Peyer's patch (tissue), 4 donors: ENCODE results near the gene KLF2. TPM values are rescaled to one million over a fixed set of nuclear protein-coding genes. Genes with fewer than 3 reads are reported as not detected.

Experiments used
- DNase-seq, 3 donors: peaks; one replicate each; pipeline ENCODE4 v3.0.0-alpha.2; 2017 to 2019
- H3K27ac ChIP-seq, 4 donors: fragments of 200-600 bp; sonication (generic); one replicate each; pipeline ENCODE4 v1.5.1; 2016 to 2019
- H3K27me3 ChIP-seq, 2 donors: fragments of 200-600 bp; sonication (generic); one replicate each; pipeline ENCODE4 v1.5.1; 2019
- H3K36me3 ChIP-seq, 3 donors: fragments of 200-600 bp; sonication (generic); one replicate each; pipeline ENCODE4 v1.5.1; 2016 to 2019
- H3K4me1 ChIP-seq, 4 donors: fragments of 200-600 bp; sonication (generic); one replicate each; pipeline ENCODE4 v1.5.1; 2016 to 2019
- H3K4me3 ChIP-seq, 4 donors: fragments of 200-600 bp; sonication (generic); 1 replicate in 3 of 4; 2 replicates in 1 of 4; pipeline ENCODE4 v1.5.1; 2016 to 2019; ENCODE audit warnings: mild to moderate bottlenecking in 1 of 4
- H3K9me3 ChIP-seq, 4 donors: fragments of 200-600 bp; sonication (generic); one replicate each; pipeline ENCODE4 v1.5.1; 2016 to 2019; ENCODE audit warnings: mild to moderate bottlenecking in 1 of 4
- CTCF ChIP-seq, 6 experiments: fragments of 450-650 bp in 4 of 6; fragments of 200-600 bp in 2 of 6; sonication (generic) in 1 of 6; IDR thresholded peaks; one replicate each; pipeline ENCODE4 v1.5.1; 2017 to 2019; ENCODE audit warnings: antibody characterized with exemption in 6 of 6, mild to moderate bottlenecking in 3 of 6, moderate library complexity in 1 of 6
- POLR2A ChIP-seq, 2 donors: fragments of 450-650 bp; IDR thresholded peaks; one replicate each; pipeline ENCODE4 v1.5.1; 2017; ENCODE audit warnings: antibody characterized with exemption in 2 of 2, mild to moderate bottlenecking in 2 of 2, moderate library complexity in 2 of 2
- total RNA-seq, 4 donors: library from RNA; depleted of rRNA; stranded (reverse); fragments of >200 nt; gene quantifications; one replicate each; pipeline ENCODE4 v1.1.0, GENCODE V29; 2016

Gene KLF2
- total RNA-seq, 4 donors from 2014 or later: 12.1 to 129 (median 37.2) TPM

DNA sequence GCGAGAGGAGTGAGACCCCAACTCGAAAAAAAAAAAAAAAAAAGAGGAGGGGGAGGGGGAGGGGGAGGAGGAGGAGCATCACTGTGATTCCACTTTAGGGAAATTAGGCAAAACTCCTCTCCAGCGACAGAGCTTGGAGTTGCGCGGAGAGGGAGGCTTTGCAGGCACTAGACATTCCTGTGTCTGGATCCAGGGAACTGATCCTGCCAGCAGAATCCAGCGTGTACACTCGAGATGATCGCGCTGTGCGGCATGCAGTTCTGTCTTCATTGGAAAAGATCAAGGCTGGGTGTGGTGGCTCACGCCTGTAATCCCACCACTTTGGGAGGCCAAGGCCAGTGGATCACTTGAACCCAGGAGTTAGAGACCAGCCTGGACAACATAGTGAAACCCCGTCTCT is 29.6 kb upstream of the KLF2 start:
- Histone ChIP-seq H3K27me3 (no peaks in the 10 kb centered on the region), H3K4me1 (peaks cover 0 to 8% (median 0%) of the 10 kb centered on the region in 4 donors), H3K9me3 (no peaks in the 10 kb centered on the region), H3K27ac (no peak overlapping the region), H3K36me3 (no peaks in the 10 kb centered on the region), H3K4me3 (no peak overlapping the region)
- TF ChIP-seq CTCF (IDR thresholded peaks at IDR 0.05): no peak
- no peak for DNase-seq

DNA sequence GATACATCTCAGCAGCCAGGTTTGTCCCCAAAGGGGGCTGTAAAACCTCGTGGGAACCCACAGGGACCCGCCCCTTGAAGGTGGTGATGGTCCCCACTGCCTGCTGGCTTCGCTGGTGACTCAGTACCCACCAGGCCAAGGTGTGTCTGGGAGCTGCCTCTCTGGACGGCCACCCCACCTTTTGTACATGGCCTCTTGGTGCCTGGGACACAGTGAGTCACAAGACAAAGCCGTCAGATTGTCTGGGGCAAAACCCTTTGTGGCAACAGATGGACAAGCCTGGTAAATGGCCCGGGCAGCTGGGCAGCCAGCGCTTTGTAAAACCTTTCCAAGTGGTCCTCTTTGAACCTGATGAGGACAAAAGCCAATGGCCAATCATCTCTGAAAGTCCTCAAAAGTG is 27.9 kb upstream of the KLF2 start:
- Histone ChIP-seq H3K4me3 (no peak overlapping the region), H3K36me3 (no peaks in the 10 kb centered on the region), H3K9me3 (no peaks in the 10 kb centered on the region), H3K27me3 (no peaks in the 10 kb centered on the region), H3K4me1 (peaks cover 0 to 8% (median 0%) of the 10 kb centered on the region in 4 donors), H3K27ac (no peak overlapping the region)
- no peak for DNase-seq
- TF ChIP-seq POLR2A (IDR thresholded peaks at IDR 0.05): no peak
- no peak for TF ChIP-seq CTCF (IDR thresholded peaks at IDR 0.05)

GRCh38 chr19:16297575-16298178 is 26.9 kb upstream of the KLF2 start:
- peak in 1 of 3 donors; percentile 52 for DNase-seq
- Histone ChIP-seq H3K27me3 (no peaks in the 10 kb centered on the region), H3K36me3 (no peaks in the 10 kb centered on the region), H3K9me3 (no peaks in the 10 kb centered on the region), H3K4me1 (peaks cover 0 to 8% (median 0%) of the 10 kb centered on the region in 4 donors), H3K27ac (no peak overlapping the region), H3K4me3 (no peak overlapping the region)
- TF ChIP-seq CTCF (IDR thresholded peaks at IDR 0.05) (no peak), POLR2A (IDR thresholded peaks at IDR 0.05) (no peak)

DNA sequence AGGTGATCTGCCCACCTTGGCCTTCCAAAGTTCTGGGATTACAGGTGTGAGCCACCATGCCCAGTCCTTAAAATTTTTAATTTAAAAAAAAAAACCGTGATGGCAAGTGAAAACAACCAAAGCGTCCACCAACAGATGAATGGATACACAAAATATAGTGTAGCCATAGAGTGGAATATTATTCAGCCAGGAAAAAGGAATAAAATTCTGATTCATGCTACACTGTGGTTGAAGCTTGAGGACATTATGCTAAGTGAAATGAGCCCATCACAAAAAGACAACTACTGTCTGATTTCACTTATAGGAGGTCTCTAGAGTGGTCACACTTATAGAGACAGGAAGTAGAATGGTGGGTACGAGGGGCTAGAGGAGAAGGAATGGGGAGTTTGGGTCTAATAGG is 26.3 kb upstream of the KLF2 start:
- Histone ChIP-seq H3K4me1 (peaks cover 0 to 8% (median 0%) of the 10 kb centered on the region in 4 donors), H3K27me3 (no peaks in the 10 kb centered on the region), H3K36me3 (no peaks in the 10 kb centered on the region), H3K27ac (no peak overlapping the region), H3K9me3 (no peaks in the 10 kb centered on the region), H3K4me3 (no peak overlapping the region)
- DNase-seq: no peak
- no peak for TF ChIP-seq CTCF (IDR thresholded peaks at IDR 0.05)
- TF ChIP-seq POLR2A (IDR thresholded peaks at IDR 0.05): no peak

DNA sequence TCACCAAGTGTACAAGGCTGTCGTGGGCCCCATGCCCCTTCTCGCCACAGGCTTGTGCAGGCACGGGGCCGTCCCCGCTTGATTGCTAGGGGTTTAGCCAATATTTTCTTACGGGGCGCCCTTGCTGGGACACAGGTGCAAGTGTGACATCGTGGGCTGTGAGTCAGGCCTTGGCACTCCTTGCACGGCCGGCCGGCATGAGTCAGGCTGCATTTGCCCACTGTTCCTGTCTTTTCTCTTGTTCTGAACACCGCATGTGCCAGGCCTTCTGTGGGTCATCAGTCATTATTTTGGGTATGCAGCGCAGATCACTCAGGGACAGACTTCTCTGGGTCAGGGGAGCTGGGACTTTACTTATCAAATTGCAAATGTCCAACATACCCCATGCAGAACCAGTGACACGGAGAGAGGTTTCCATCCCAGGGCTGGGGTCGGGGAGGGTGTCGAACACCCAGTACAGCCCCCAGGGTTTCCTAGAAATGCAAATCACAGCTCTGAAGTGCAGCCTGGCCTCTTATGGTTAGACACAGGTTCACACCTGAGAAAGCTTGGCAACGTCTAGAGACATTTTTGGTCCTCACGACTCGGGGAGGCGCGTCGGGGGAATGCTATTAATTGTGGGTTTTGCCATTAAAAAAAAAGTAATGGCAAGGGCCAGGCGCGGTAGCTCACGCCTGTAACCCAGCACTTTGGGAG is 22.5 kb upstream of the KLF2 start:
- Histone ChIP-seq H3K27ac (peak overlapping the region in 1 of 4 donors; percentile 27), H3K4me1 (no peaks in the 10 kb centered on the region), H3K4me3 (no peak overlapping the region), H3K27me3 (no peaks in the 10 kb centered on the region), H3K36me3 (no peaks in the 10 kb centered on the region), H3K9me3 (no peaks in the 10 kb centered on the region)
- TF ChIP-seq CTCF (IDR thresholded peaks at IDR 0.05): no peak
- TF ChIP-seq POLR2A (IDR thresholded peaks at IDR 0.05): no peak
- DNase-seq: peak in 2 of 3 donors; percentile 53 to 68
